Neural cell (in vitro differentiated cells): Measurements from ENCODE around the gene ABCA1.

Experiments used
- CTCF ChIP-seq: fragments of 450-650 bp; IDR thresholded peaks from 2 replicates; pipeline ENCODE4 v1.5.1; 2014; ENCODE audit warnings: antibody characterized with exemption, mild to moderate bottlenecking, moderate library complexity; ENCODE audit not compliant: poor library complexity, severe bottlenecking
- EP300 ChIP-seq: fragments of 450-650 bp; conservative IDR thresholded peaks from 2 replicates; pipeline ENCODE4 v1.6.1; 2014; ENCODE audit warnings: antibody characterized with exemption, mild to moderate bottlenecking, moderate library complexity; ENCODE audit not compliant: poor library complexity, severe bottlenecking
- EZH2 ChIP-seq: fragments of 200-600, 300-800 bp; shearing (Covaris generic), sonication (generic); IDR thresholded peaks from 2 replicates; pipeline ENCODE4 v1.6.1; 2014; ENCODE audit warnings: antibody characterized with exemption, low read length, borderline replicate concordance, mild to moderate bottlenecking; ENCODE audit not compliant: insufficient read depth, poor library complexity, severe bottlenecking
- POLR2AphosphoS5 ChIP-seq: IDR thresholded peaks from 2 replicates; pipeline ENCODE4 v1.6.1; 2012
- REST ChIP-seq: IDR thresholded peaks from 2 replicates; pipeline ENCODE4 v1.6.1; 2012; ENCODE audit warnings: borderline replicate concordance
- TAF1 ChIP-seq: IDR thresholded peaks from 2 replicates; pipeline ENCODE4 v1.6.1; 2012; ENCODE audit warnings: low read depth

- TF ChIP-seq CTCF: no peak
- no peak for TF ChIP-seq EP300
- TF ChIP-seq EZH2: no peak
- no peak for TF ChIP-seq TAF1
- no peak for TF ChIP-seq POLR2AphosphoS5
- TF ChIP-seq REST: no peak
Observed at GRCh38 chr9:104977168-104977567, 49.2 kb upstream of the ABCA1 start.
